ENCODE results near the gene MRPL28.

Gene MRPL28

DNA sequence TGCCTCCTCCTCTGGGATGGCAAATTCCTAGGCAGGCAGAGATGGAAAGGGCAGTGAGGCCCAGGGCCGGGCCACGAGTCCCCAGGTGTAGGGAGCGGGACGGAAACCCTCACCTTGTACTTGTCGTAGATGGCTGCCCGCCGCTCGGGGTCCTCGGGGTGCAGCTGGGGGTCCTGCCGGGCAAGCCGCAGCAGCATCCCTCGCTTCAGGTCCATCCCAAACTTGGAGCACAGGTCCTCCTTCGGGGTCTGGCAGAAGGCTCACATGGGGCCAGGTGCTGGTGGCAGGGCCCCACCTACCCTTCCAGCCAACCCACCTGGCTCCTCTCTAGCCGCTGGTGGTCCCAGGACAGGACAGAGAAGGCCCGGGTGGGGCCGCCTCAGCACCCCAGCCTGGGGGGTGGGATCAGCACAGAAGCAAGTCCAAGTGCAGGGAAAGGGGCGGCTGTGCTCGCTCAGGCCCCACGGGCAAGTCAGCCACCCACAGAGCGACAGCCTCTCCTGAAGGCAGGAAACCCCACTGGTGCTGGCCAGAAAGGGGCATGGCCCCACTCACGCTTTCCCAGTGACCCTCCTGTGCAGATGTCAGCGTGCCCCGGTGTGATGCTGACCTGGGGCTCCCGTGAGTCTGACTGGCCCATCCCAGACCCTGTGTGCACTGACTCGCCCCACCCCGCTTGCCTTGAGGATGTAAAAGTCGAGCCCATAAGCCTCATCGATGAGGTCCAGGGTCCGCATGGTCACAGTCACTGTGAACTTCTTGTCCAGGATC is 1.8 kb downstream of the MRPL28 start:
- Mint-ChIP-seq H3K27ac (no peak overlapping the region), H3K27me3 (ENCODE audit: low read depth) (no peaks in the 10 kb centered on the region), H3K4me1 (peaks cover 13% of the 10 kb centered on the region), H3K4me3 (no peak overlapping the region), H3K9me3 (no peaks in the 10 kb centered on the region), H3K36me3 (ENCODE audit: low read depth) (peaks cover 11% of the 10 kb centered on the region)
- TF ChIP-seq, protein P1, sequence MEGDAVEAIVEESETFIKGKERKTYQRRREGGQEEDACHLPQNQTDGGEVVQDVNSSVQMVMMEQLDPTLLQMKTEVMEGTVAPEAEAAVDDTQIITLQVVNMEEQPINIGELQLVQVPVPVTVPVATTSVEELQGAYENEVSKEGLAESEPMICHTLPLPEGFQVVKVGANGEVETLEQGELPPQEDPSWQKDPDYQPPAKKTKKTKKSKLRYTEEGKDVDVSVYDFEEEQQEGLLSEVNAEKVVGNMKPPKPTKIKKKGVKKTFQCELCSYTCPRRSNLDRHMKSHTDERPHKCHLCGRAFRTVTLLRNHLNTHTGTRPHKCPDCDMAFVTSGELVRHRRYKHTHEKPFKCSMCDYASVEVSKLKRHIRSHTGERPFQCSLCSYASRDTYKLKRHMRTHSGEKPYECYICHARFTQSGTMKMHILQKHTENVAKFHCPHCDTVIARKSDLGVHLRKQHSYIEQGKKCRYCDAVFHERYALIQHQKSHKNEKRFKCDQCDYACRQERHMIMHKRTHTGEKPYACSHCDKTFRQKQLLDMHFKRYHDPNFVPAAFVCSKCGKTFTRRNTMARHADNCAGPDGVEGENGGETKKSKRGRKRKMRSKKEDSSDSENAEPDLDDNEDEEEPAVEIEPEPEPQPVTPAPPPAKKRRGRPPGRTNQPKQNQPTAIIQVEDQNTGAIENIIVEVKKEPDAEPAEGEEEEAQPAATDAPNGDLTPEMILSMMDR (IDR thresholded peaks at IDR 0.05; ENCODE audit: unreplicated experiment in 3 of 3) = no peak

DNA sequence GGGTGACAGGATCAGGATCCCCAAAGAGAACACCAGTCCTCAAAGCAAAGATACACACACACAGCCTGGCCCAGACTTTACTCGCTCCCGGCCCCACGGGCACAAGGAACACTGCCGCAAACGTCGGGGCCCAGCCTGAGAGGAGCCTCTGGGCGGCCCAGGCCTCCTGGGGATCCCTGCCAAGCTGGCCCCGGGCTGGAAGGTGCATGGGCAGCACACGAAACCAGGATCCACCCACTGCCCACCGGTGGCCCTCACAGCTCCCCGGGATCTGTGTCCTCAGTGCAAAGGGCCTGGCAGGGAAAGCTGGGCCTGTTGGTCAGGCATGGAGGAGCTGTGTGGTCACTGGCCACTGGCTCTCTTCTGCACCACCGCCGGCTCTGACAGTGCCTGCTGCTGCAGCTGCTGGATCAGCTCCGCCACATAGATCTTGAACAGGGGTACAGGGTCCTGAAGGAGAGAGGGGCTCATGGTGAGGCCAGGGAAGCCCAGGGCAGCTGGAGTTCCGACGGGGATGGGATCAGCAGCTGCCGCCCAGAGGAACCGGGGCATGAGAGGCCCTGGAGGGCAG is 2.9 kb downstream of the MRPL28 start:
- Mint-ChIP-seq H3K27ac (no peak overlapping the region), H3K4me1 (peaks cover 13% of the 10 kb centered on the region), H3K36me3 (ENCODE audit: low read depth) (peaks cover 7% of the 10 kb centered on the region), H3K9me3 (no peaks in the 10 kb centered on the region), H3K4me3 (peak overlapping the region; percentile 48 to 68 (median 64)), H3K27me3 (ENCODE audit: low read depth) (peaks cover under 1% of the 10 kb centered on the region)
- TF ChIP-seq, protein P1 (IDR thresholded peaks at IDR 0.05; ENCODE audit: unreplicated experiment in 3 of 3) = no peak

DNA sequence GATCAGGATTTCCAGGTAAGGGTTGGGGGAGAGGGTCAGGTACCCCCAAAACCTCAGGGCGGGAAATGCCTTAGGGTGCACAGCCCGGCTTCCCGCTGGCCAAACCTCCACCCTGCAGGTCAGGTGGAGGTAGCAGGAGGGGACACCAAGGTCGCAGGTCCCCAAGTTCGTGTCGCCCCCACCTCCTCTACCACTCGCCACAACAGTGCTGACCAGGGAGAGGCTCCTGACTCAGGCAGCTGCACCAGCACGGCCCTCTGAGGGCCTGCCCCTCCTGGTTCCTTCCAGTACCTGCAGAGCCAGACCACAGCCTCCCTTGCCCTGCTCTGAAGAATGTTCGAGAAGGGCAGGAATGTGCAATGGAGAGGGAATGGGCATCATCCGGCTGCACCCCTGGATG is 3.9 kb downstream of the MRPL28 start:
- Mint-ChIP-seq H3K4me3 (peak overlapping the region in 1 of 3 experiments; percentile 36), H3K4me1 (peaks cover 9% of the 10 kb centered on the region), H3K27ac (no peak overlapping the region), H3K9me3 (no peaks in the 10 kb centered on the region), H3K27me3 (ENCODE audit: low read depth) (peaks cover 7% of the 10 kb centered on the region), H3K36me3 (ENCODE audit: low read depth) (peaks cover 7% of the 10 kb centered on the region)
- TF ChIP-seq, protein P1 (IDR thresholded peaks at IDR 0.05; ENCODE audit: unreplicated experiment in 3 of 3) = no peak

DNA sequence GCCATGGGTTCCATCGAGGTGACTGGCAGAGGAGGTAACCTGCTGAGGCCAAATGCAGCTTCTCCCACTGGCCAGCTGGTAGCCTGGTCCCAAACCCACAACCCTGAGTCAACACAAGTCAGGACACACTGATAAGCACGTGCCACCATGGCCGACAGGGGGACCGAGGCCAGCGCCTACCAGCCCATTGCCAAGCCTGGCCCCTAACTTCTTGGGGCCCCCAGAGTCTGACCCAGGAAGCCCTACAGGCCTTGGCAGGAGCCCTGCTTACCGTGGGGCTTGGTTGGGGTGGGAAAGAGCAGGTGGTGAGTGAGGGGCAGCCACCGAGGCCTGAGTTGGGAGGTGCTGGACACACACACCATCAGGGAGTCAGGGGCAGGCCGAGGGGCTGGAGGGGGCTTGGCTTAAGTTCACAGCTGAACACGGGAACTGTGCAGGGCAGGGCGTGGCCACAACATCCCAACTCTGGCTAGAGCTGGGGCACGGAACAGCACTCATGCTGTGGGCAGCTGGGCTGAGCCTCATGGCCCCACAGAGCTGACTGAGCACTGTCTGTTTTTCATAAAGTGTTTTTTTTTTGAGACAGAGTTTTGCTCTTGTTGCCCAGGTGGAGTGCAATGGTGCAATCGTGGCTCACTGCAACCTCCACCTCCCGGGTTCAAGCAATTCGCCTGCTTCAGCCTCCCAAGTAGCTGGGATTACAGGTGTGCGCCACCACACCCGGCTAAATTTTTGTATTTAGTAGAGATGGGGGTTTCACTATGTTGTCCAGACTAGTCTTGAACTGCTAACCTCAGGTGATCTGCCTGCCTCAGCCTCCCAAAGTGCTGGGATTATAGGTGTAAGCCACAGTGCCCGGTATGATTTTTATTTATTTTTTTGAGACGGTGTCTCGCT is 5.5 kb downstream of the MRPL28 start:
- no peak overlapping the region for H3K27ac Mint-ChIP-seq
- H3K9me3 Mint-ChIP-seq = no peaks in the 10 kb centered on the region
- H3K4me1 Mint-ChIP-seq = no peaks in the 10 kb centered on the region
- TF ChIP-seq, protein P1 (IDR thresholded peaks at IDR 0.05; ENCODE audit: unreplicated experiment in 3 of 3) = no peak
- H3K27me3 Mint-ChIP-seq (ENCODE audit: low read depth) = peaks cover 7% of the 10 kb centered on the region
- peaks cover 7% of the 10 kb centered on the region for H3K36me3 Mint-ChIP-seq (ENCODE audit: low read depth)
- no peak overlapping the region for H3K4me3 Mint-ChIP-seq

DNA sequence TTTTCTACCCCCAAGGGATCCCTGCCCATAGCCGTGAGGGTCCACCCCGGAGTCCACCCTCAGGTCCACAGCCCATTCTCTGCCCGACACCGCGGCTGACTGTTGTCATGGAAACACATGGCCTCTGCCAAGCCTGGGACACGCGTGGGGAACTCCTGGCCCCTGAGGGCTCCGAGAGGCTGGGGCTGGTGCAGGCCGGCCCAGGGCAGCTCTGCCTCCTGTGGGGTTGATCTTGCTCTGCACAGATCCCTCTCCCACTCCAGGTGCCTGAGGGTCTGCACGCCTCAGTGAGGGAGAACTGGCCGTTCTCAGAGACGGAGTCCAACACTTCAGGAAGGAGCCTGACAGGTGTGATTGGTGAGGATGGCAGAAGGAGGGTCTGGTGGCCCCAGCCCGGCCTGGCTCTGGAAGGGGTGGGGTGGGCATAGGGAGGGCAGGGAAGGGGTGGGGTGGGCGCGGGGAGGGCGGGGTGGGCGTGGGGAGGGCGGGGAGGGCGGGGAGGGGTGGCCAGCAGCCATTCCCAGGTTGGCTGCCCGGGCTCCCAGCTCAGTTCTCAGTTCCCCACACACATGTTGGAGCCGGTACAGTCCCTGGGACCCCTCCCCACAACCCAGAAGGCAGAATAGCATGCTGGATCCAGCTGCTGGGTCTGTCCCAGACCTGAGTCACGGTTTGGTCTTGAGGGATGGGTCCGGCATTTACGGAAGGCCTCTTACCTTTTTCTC is 6.4 kb downstream of the MRPL28 start:
- H3K9me3 Mint-ChIP-seq = no peaks in the 10 kb centered on the region
- H3K27ac Mint-ChIP-seq = peak overlapping the region in 1 of 3 experiments; percentile 65
- peaks cover 7% of the 10 kb centered on the region for H3K36me3 Mint-ChIP-seq (ENCODE audit: low read depth)

More for the DNA sequence above, 6.4 kb downstream of the MRPL28 start:
- Mint-ChIP-seq H3K4me1 (no peaks in the 10 kb centered on the region), H3K27me3 (ENCODE audit: low read depth) (peaks cover 7% of the 10 kb centered on the region), H3K4me3 (no peak overlapping the region)
- TF ChIP-seq, protein P1 (IDR thresholded peaks at IDR 0.05; ENCODE audit: unreplicated experiment in 3 of 3) = no peak
